Glutamatergic neuron (in vitro differentiated cells): ENCODE measurements around the gene SERHL2. TPM values are rescaled to one million over a fixed set of nuclear protein-coding genes. Genes with fewer than 3 reads are reported as not detected.
"Not testable (repeated sequence)": the region's sequence is repeated elsewhere in the genome, so short reads cannot be mapped to it uniquely, and the experiment has no call there.

Experiments used
- DNase-seq: peaks from one replicate; pipeline ENCODE4 v3.0.0; 2022
- H3K27ac Mint-ChIP-seq: one replicate; pipeline ENCODE4 v1.8.0; 2020; ENCODE audit warnings: mild to moderate bottlenecking, mixed read lengths, inconsistent platforms; ENCODE audit not compliant: unreplicated experiment
- H3K27me3 Mint-ChIP-seq: one replicate; pipeline ENCODE4 v1.8.0; 2020; ENCODE audit warnings: mild to moderate bottlenecking, moderate library complexity, mixed read lengths, inconsistent platforms; ENCODE audit not compliant: unreplicated experiment
- H3K36me3 Mint-ChIP-seq: one replicate; pipeline ENCODE4 v1.8.0; 2020; ENCODE audit warnings: mild to moderate bottlenecking, mixed read lengths, inconsistent platforms; ENCODE audit not compliant: unreplicated experiment
- H3K4me1 Mint-ChIP-seq: one replicate; pipeline ENCODE4 v1.8.0; 2020; ENCODE audit warnings: mild to moderate bottlenecking, low read depth, mixed read lengths, inconsistent platforms; ENCODE audit not compliant: unreplicated experiment
- H3K4me3 Mint-ChIP-seq: one replicate; pipeline ENCODE4 v1.8.0; 2020; ENCODE audit warnings: mild to moderate bottlenecking, mixed read lengths, inconsistent platforms; ENCODE audit not compliant: unreplicated experiment
- H3K9me3 Mint-ChIP-seq: one replicate; pipeline ENCODE4 v1.8.0; 2020; ENCODE audit warnings: mild to moderate bottlenecking, moderate library complexity, mixed read lengths, inconsistent platforms; ENCODE audit not compliant: unreplicated experiment
- long read RNA-seq: library from polyadenylated mRNA; unstranded; transcript quantifications from one replicate; pipeline ENCODE4 v2.0.0, GENCODE V29; 2020; ENCODE audit not compliant: unreplicated experiment
- total RNA-seq: library from RNA; stranded (reverse); fragmentation: NEBNext Ultra II Directional; extraction: Animal tissue kit (Norgen Biotek cat#: 25700); gene quantifications from one replicate; pipeline ENCODE4 v1.2.1, GENCODE V29; 2021; ENCODE audit not compliant: unreplicated experiment
- TF ChIP-seq, protein P1 (sequence below): fragments of 200-600 bp; sonication (generic); IDR thresholded peaks from one replicate; pipeline ENCODE4 v1.5.0; 2021; ENCODE audit not compliant: partially characterized antibody, unreplicated experiment

The SERHL2 gene, protein sequence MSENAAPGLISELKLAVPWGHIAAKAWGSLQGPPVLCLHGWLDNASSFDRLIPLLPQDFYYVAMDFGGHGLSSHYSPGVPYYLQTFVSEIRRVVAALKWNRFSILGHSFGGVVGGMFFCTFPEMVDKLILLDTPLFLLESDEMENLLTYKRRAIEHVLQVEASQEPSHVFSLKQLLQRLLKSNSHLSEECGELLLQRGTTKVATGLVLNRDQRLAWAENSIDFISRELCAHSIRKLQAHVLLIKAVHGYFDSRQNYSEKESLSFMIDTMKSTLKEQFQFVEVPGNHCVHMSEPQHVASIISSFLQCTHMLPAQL
- 4.4 TPM for total RNA-seq
- long read RNA-seq, partial matches to known transcripts: 0 of 4 reads
- long read RNA-seq, other reads (novel, unspliced or antisense): 4 of 4 reads

GRCh38 chr22:42553475-42554361 is at the start of gene SERHL2:
TSS of gene SERHL2 (plus strand) at chr22:42553956. CDS start at chr22:42554021, 65 bp downstream.
- Mint-ChIP-seq H3K4me1 (no peaks in the 10 kb centered on the region), H3K27ac (peak within 1 kb of the TSS; percentile 62), H3K4me3 (peak within 1 kb of the TSS; percentile 80), H3K36me3 (no peaks in the 10 kb centered on the region), H3K9me3 (peaks cover 2% of the 10 kb centered on the region), H3K27me3 (peaks cover 4% of the 10 kb centered on the region)
- TF ChIP-seq, protein P1, sequence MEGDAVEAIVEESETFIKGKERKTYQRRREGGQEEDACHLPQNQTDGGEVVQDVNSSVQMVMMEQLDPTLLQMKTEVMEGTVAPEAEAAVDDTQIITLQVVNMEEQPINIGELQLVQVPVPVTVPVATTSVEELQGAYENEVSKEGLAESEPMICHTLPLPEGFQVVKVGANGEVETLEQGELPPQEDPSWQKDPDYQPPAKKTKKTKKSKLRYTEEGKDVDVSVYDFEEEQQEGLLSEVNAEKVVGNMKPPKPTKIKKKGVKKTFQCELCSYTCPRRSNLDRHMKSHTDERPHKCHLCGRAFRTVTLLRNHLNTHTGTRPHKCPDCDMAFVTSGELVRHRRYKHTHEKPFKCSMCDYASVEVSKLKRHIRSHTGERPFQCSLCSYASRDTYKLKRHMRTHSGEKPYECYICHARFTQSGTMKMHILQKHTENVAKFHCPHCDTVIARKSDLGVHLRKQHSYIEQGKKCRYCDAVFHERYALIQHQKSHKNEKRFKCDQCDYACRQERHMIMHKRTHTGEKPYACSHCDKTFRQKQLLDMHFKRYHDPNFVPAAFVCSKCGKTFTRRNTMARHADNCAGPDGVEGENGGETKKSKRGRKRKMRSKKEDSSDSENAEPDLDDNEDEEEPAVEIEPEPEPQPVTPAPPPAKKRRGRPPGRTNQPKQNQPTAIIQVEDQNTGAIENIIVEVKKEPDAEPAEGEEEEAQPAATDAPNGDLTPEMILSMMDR: no peak
- DNase-seq: peak; percentile 97

DNA sequence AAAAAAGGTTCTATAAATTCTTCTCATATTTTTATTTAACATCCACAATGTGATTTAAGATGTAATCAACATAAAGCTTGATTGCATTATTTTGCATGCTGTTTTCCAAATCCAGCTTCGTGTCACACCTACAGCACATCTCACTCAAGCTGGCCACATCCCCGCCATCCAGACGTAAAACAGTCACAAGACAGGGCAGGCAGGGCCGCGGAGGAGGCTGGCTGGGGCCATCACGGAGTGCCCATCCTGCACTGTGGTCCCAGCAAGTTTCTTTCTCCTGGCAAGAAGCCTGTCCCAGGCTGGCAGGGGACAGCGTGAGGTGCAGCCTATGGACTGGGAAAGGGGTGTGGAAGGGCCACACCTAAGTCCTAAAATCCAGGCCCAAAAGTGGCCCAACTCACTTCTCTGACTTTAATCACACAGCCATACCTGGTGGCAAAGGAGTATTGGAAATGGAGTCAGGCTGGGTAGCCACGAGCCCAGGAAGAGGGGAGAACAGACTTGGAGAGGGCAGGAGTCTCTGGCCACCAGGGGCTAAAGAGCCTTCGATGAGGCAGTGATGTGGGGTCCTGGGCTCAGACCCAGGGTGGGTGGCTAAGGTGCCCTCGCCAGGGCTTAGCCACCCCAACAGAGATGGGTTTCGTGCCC is 45.3 kb upstream of the SERHL2 start:
- DNase-seq, H3K9me3 Mint-ChIP-seq, H3K4me3 Mint-ChIP-seq, H3K4me1 Mint-ChIP-seq, H3K36me3 Mint-ChIP-seq, H3K27me3 Mint-ChIP-seq, H3K27ac Mint-ChIP-seq: not testable (repeated sequence)

GRCh38 chr22:42508975-42509364 is 44.8 kb upstream of the SERHL2 start:
- not testable (repeated sequence) for H3K27ac Mint-ChIP-seq, H3K4me3 Mint-ChIP-seq, H3K4me1 Mint-ChIP-seq, DNase-seq, H3K27me3 Mint-ChIP-seq, H3K36me3 Mint-ChIP-seq, H3K9me3 Mint-ChIP-seq

GRCh38 chr22:42509548-42509947 is 44.2 kb upstream of the SERHL2 start:
- Mint-ChIP-seq H3K27ac (no peak overlapping the region), H3K27me3 (peaks cover 6% of the 10 kb centered on the region), H3K36me3 (no peaks in the 10 kb centered on the region), H3K9me3 (peaks cover 1% of the 10 kb centered on the region), H3K4me3 (no peak overlapping the region), H3K4me1 (peaks cover 2% of the 10 kb centered on the region)
- no peak for DNase-seq
- TF ChIP-seq, protein P1: no peak

DNA sequence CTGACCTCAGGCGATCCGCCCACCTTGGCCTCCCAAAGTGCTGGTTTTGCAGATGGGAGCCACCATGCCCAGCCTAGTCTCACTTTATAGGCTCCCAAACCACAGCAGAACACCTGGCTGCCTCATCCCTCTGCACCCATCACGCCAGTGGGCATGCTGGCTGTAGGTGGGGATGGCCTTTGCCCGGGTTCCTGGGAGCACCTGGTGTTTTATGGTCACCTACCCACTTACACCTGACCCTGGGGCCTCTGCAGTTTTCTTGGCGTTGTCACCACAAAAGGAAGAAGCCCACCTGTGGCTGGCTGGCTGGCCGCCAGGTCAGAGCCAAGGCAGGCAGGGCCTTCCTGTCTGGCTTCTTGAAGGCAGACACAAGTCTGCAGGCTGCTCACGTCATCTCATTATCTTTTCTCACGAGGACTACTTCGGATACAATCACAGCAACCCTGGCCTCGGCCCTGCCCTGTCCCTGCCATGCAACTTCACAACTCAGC is 42.3 kb upstream of the SERHL2 start:
- TF ChIP-seq, protein P1: no peak
- Mint-ChIP-seq H3K4me1 (peaks cover 2% of the 10 kb centered on the region), H3K9me3 (peaks cover 1% of the 10 kb centered on the region), H3K36me3 (no peaks in the 10 kb centered on the region), H3K27ac (no peak overlapping the region), H3K27me3 (peaks cover 6% of the 10 kb centered on the region), H3K4me3 (no peak overlapping the region)
- DNase-seq: no peak
